NCI-H748 (cell line): ENCODE data around the gene EPHB1.
"Not testable (repeated sequence)": the region's sequence is repeated elsewhere in the genome, so short reads cannot be mapped to it uniquely, and the experiment has no call there.

ENCODE experiments used
- DNase-seq: peaks from one replicate; lab custom pipeline; 2025; ENCODE audit not compliant: unreplicated experiment; lab: John Stamatoyannopoulos, UW

EPHB1 gene

GRCh38 chr3:134938029-134938525 is 143.0 kb downstream of the EPHB1 start:
- DNase-seq: peak; percentile 56

GRCh38 chr3:134939978-134940377 is 144.9 kb downstream of the EPHB1 start:
- no peak for DNase-seq

- no peak for DNase-seq
Measured at GRCh38 chr3:134941820-134942219, 146.8 kb downstream of the EPHB1 start.

- DNase-seq: no peak
Measured at GRCh38 chr3:134944429-134944828, 149.4 kb downstream of the EPHB1 start.

GRCh38 chr3:134949150-134949549 is 154.1 kb downstream of the EPHB1 start:
- DNase-seq: no peak

GRCh38 chr3:134952371-134952770 is 157.3 kb downstream of the EPHB1 start:
- no peak for DNase-seq

- no peak for DNase-seq
Measured at GRCh38 chr3:134955874-134956273, 160.8 kb downstream of the EPHB1 start.

- no peak for DNase-seq
Measured at GRCh38 chr3:134956395-134956794, 161.3 kb downstream of the EPHB1 start.

- DNase-seq: no peak
Measured at GRCh38 chr3:134956844-134957243, 161.8 kb downstream of the EPHB1 start.

GRCh38 chr3:134959516-134959915 is 164.5 kb downstream of the EPHB1 start:
- DNase-seq: no peak

GRCh38 chr3:134964226-134964625 is 169.2 kb downstream of the EPHB1 start:
- no peak for DNase-seq

GRCh38 chr3:134965865-134966481 is 170.9 kb downstream of the EPHB1 start:
- no peak for DNase-seq

GRCh38 chr3:134970895-134971294 is 175.8 kb downstream of the EPHB1 start:
- no peak for DNase-seq

- no peak for DNase-seq
Measured at GRCh38 chr3:134971306-134971705, 176.2 kb downstream of the EPHB1 start.

- DNase-seq: not testable (repeated sequence)
Measured at GRCh38 chr3:134971907-134972306, 176.8 kb downstream of the EPHB1 start.

- no peak for DNase-seq
Measured at GRCh38 chr3:134972836-134973455, 177.9 kb downstream of the EPHB1 start.

- no peak for DNase-seq
Measured at GRCh38 chr3:134974624-134975023, 179.6 kb downstream of the EPHB1 start.

GRCh38 chr3:134976948-134977347 is 181.9 kb downstream of the EPHB1 start:
- DNase-seq: peak; percentile 30

- peak; percentile 11 for DNase-seq
Measured at GRCh38 chr3:134978658-134979057, 183.6 kb downstream of the EPHB1 start.

- DNase-seq: no peak
Measured at GRCh38 chr3:134985864-134986715, 191.0 kb downstream of the EPHB1 start.

GRCh38 chr3:134988666-134989065 is 193.6 kb downstream of the EPHB1 start:
- no peak for DNase-seq

- peak; percentile 13 for DNase-seq
Measured at GRCh38 chr3:134991003-134991402, 195.9 kb downstream of the EPHB1 start.
